Mesenchymal stem cell (in vitro differentiated cells and primary cell): ENCODE results near the gene PDK1.
"Not testable (repeated sequence)": the region's sequence is repeated elsewhere in the genome, so short reads cannot be mapped to it uniquely, and the experiment has no call there.

Experiments
- DNase-seq: peaks from one replicate; pipeline ENCODE4 v3.0.0-alpha.2; 2013
- H2AFZ ChIP-seq: one replicate; pipeline ENCODE4 v1.6.1; 2013; ENCODE audit warnings: low read depth, mild to moderate bottlenecking, control low read depth, inconsistent platforms, low read length, moderate library complexity
- H2AK5ac ChIP-seq: 2 replicates; pipeline ENCODE4 v1.6.1; 2013; ENCODE audit warnings: low read length, moderate library complexity, mild to moderate bottlenecking, inconsistent platforms; ENCODE audit not compliant: severe bottlenecking
- H2BK120ac ChIP-seq: one replicate; pipeline ENCODE4 v1.6.1; 2013; ENCODE audit warnings: low read depth, mild to moderate bottlenecking, inconsistent platforms, low read length, moderate library complexity
- H2BK12ac ChIP-seq, 2 experiments: one replicate each; pipeline ENCODE4 v1.6.1; 2013; ENCODE audit warnings: inconsistent platforms in 2 of 2, low read length in 2 of 2, mild to moderate bottlenecking in 2 of 2, moderate library complexity in 2 of 2, control low read depth in 1 of 2
- H2BK15ac ChIP-seq: one replicate; pipeline ENCODE4 v1.6.1; 2013; ENCODE audit warnings: mild to moderate bottlenecking, low read depth, inconsistent platforms; ENCODE audit not compliant: poor library complexity, severe bottlenecking
- H2BK5ac ChIP-seq: 2 replicates; pipeline ENCODE4 v1.6.1; 2013; ENCODE audit warnings: low read depth, mild to moderate bottlenecking, low read length, control low read depth, inconsistent platforms; ENCODE audit not compliant: poor library complexity, severe bottlenecking
- H3K14ac ChIP-seq, 2 experiments: one replicate each; pipeline ENCODE4 v1.6.1; 2013; ENCODE audit warnings: inconsistent platforms in 2 of 2, low read length in 2 of 2, control low read depth in 1 of 2, mild to moderate bottlenecking in 1 of 2, moderate library complexity in 1 of 2
- H3K18ac ChIP-seq, 2 experiments: one replicate each; pipeline ENCODE4 v1.6.1; 2013; ENCODE audit warnings: inconsistent platforms in 2 of 2, low read length in 2 of 2, control low read depth in 1 of 2, low read depth in 1 of 2, mild to moderate bottlenecking in 1 of 2
- H3K23ac ChIP-seq, 2 experiments: one replicate each; pipeline ENCODE4 v1.6.1; 2013; ENCODE audit warnings: inconsistent platforms in 2 of 2, low read length in 2 of 2, mild to moderate bottlenecking in 2 of 2, moderate library complexity in 2 of 2, control low read depth in 1 of 2
- H3K27ac ChIP-seq: 2 replicates; pipeline ENCODE4 v1.5.1; 2013; ENCODE audit warnings: mild to moderate bottlenecking, moderate library complexity, low read length, control low read depth, inconsistent platforms; ENCODE audit not compliant: poor library complexity, severe bottlenecking
- H3K27me3 ChIP-seq, 2 experiments: 2 replicates each; pipeline versions ENCODE4 v1.6.1 to v1.7.0; 2013; ENCODE audit warnings: low read length in 2 of 2, mild to moderate bottlenecking in 2 of 2, moderate library complexity in 2 of 2, control low read depth in 1 of 2, inconsistent platforms in 1 of 2; ENCODE audit not compliant: control insufficient read depth in 1 of 2, insufficient read depth in 1 of 2
- H3K36me3 ChIP-seq, 2 experiments: 2 replicates each; pipeline versions ENCODE4 v1.6.1 to v1.7.0; 2013; ENCODE audit warnings: low read length in 2 of 2, control low read depth in 1 of 2, inconsistent platforms in 1 of 2, low read depth in 1 of 2, mild to moderate bottlenecking in 1 of 2; ENCODE audit not compliant: insufficient read depth in 2 of 2, control insufficient read depth in 1 of 2
- H3K4ac ChIP-seq, 2 experiments: one replicate each; pipeline ENCODE4 v1.6.1; 2013; ENCODE audit warnings: inconsistent platforms in 2 of 2, low read length in 2 of 2, mild to moderate bottlenecking in 2 of 2, moderate library complexity in 2 of 2, control low read depth in 1 of 2, low read depth in 1 of 2
- H3K4me1 ChIP-seq: 2 replicates; pipeline ENCODE4 v1.6.1; 2013; ENCODE audit warnings: low read depth, low read length, control low read depth; ENCODE audit not compliant: control insufficient read depth, insufficient read depth
- H3K4me2 ChIP-seq: 2 replicates; pipeline ENCODE4 v1.6.1; 2013; ENCODE audit warnings: low read length, mild to moderate bottlenecking, inconsistent platforms; ENCODE audit not compliant: poor library complexity, severe bottlenecking
- H3K4me3 ChIP-seq, 2 experiments: 2 replicates each; pipeline versions ENCODE4 v1.5.1 to v1.7.0; 2013; ENCODE audit warnings: low read length in 2 of 2, mild to moderate bottlenecking in 2 of 2, control low read depth in 1 of 2, low read depth in 1 of 2; ENCODE audit not compliant: insufficient read depth in 1 of 2
- H3K79me1 ChIP-seq: replicated peaks from 2 replicates; pipeline ENCODE4 v1.6.1; 2013; ENCODE audit warnings: mild to moderate bottlenecking, control low read depth, low read length, inconsistent platforms; ENCODE audit not compliant: poor library complexity, severe bottlenecking
- H3K9ac ChIP-seq: 2 replicates; pipeline ENCODE4 v1.7.0; 2013; ENCODE audit warnings: mild to moderate bottlenecking, low read length, moderate library complexity
- H3K9me3 ChIP-seq: 2 replicates; pipeline ENCODE4 v1.7.0; 2013; ENCODE audit warnings: mild to moderate bottlenecking, low read length; ENCODE audit not compliant: control insufficient read depth
- H4K8ac ChIP-seq: one replicate; pipeline ENCODE4 v1.6.1; 2013; ENCODE audit warnings: inconsistent platforms, mild to moderate bottlenecking, low read length, moderate library complexity
- H4K91ac ChIP-seq: one replicate; pipeline ENCODE4 v1.6.1; 2013; ENCODE audit warnings: mild to moderate bottlenecking, low read length, inconsistent platforms
- WGBS: methylation state at CpG from one replicate; pipeline ENCODE4 v1.1.7; 2013; ENCODE audit warnings: mixed read lengths; 5-methylcytosine and 5-hydroxymethylcytosine counted together

Gene PDK1

DNA sequence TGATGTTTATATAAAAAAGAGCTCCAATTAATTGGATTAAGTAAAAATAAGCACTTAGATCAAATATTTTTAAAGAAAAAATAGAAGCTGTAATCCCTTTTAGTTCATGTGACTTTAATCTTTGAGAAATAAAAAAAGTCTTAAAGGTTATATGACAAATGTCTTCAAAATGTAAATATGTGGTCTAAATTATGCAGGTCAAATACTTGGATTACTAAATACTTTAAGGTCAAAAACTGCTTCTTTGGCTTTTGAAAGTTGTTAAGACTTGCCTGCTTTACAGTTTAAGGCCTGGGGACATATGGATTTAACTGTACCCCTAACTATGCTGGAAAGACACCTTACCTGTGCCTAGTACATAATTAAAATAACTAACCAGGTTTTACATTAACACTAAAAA lies 15.5 kb upstream of the PDK1 start:
- H3K23ac ChIP-seq = no peak overlapping the region
- H2BK120ac ChIP-seq = no peak overlapping the region
- no peak overlapping the region for H2AFZ ChIP-seq
- H2BK15ac ChIP-seq = no peak overlapping the region
- no peak overlapping the region for H3K4me2 ChIP-seq
- no peak overlapping the region for H4K91ac ChIP-seq
- no peak overlapping the region for H2BK12ac ChIP-seq
- no peak overlapping the region for H3K4ac ChIP-seq
- H3K27ac ChIP-seq = no peak overlapping the region
- no peak overlapping the region for H4K8ac ChIP-seq
- H3K14ac ChIP-seq = no peak overlapping the region
- no peak overlapping the region for H2AK5ac ChIP-seq
- H3K36me3 ChIP-seq = no peaks in the 10 kb centered on the region
- no peak for DNase-seq
- H3K9me3 ChIP-seq = peaks cover 18% of the 10 kb centered on the region
- no peak overlapping the region for H3K4me3 ChIP-seq
- no peak overlapping the region for H3K18ac ChIP-seq
- H2BK5ac ChIP-seq = no peak overlapping the region
- no peaks in the 10 kb centered on the region for H3K79me1 ChIP-seq
- no peaks in the 10 kb centered on the region for H3K4me1 ChIP-seq
- no peaks in the 10 kb centered on the region for H3K27me3 ChIP-seq
- no peak overlapping the region for H3K9ac ChIP-seq

DNA sequence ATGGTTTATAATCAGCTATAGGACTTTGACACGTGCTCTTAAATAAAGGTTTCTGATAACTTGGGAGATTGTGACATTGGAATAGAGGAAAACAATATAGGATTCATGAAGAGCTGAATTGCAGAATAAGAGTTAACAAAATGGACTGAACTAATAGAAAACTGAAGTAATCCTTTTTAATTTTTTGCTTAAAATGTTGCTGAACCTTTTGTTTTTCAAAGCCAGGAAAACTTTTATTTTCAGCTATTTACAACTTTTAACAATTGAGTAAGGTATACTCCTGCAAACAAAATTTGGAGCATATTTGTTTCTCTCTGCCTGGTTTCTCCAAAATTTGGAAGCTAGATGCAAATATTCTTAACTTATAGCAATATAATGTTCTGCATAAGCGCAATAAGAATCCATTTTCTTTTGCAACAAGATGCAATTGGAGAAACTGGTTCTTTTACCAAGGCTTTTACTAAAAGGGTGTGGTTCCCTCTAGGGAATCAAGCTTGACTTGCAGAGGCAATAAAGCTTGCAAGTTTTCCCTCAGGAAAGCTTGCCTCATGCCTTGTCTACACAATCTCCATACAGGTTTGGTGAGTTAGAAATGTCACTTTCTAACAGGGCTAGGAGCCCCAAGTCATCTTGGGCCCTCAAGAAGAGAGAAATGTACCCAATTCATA lies 10.3 kb upstream of the PDK1 start:
- Histone ChIP-seq H3K79me1 (no peaks in the 10 kb centered on the region), H2BK5ac (no peak overlapping the region), H4K8ac (no peak overlapping the region), H3K27ac (no peak overlapping the region), H2BK12ac (no peak overlapping the region), H3K27me3 (no peaks in the 10 kb centered on the region), H3K4ac (no peak overlapping the region), H3K4me1 (no peaks in the 10 kb centered on the region), H3K14ac (no peak overlapping the region), H2AFZ (no peak overlapping the region), H4K91ac (no peak overlapping the region), H3K4me3 (no peak overlapping the region), H3K4me2 (no peak overlapping the region), H3K9ac (no peak overlapping the region), H3K36me3 (no peaks in the 10 kb centered on the region), H3K23ac (no peak overlapping the region), H2AK5ac (no peak overlapping the region), H3K9me3 (peaks cover 4% of the 10 kb centered on the region), H3K18ac (no peak overlapping the region), H2BK15ac (no peak overlapping the region), H2BK120ac (no peak overlapping the region)
- no peak for DNase-seq
- WGBS = 92% methylated on average over 2 of the region's 2 CpGs

DNA sequence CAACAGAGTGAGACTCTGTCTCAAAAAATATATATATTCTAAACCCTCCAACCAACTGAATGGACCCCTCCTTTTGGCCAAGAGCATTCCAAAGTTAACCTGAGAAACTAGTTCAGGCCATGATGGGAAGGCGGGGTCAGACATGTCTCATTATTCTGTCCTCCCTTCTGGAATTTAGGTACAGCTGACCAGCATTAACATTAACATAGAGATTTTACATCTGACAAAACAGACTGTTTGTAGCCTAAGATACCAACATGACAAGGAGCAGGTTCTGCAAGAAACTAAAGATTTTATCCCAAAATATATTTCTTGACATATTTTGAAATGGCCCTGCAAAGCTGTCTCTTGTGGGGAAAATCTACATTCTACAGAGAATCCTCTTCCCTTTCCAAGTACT lies 6.8 kb upstream of the PDK1 start:
- Histone ChIP-seq H3K36me3 (no peaks in the 10 kb centered on the region), H3K27ac (no peak overlapping the region), H2BK5ac (no peak overlapping the region), H3K4me2 (no peak overlapping the region), H3K4me1 (peaks cover 2% of the 10 kb centered on the region), H2AK5ac (no peak overlapping the region), H2BK120ac (no peak overlapping the region), H2BK12ac (no peak overlapping the region), H3K23ac (no peak overlapping the region), H3K14ac (no peak overlapping the region), H3K79me1 (no peaks in the 10 kb centered on the region), H3K4ac (no peak overlapping the region), H4K91ac (no peak overlapping the region), H3K4me3 (no peak overlapping the region), H3K9me3 (peaks cover 3% of the 10 kb centered on the region), H3K9ac (no peak overlapping the region), H3K18ac (no peak overlapping the region), H4K8ac (no peak overlapping the region), H2BK15ac (no peak overlapping the region), H3K27me3 (no peaks in the 10 kb centered on the region), H2AFZ (no peak overlapping the region)
- DNase-seq = no peak
- WGBS = 94% methylated on average over 1 of the region's 1 CpG

DNA sequence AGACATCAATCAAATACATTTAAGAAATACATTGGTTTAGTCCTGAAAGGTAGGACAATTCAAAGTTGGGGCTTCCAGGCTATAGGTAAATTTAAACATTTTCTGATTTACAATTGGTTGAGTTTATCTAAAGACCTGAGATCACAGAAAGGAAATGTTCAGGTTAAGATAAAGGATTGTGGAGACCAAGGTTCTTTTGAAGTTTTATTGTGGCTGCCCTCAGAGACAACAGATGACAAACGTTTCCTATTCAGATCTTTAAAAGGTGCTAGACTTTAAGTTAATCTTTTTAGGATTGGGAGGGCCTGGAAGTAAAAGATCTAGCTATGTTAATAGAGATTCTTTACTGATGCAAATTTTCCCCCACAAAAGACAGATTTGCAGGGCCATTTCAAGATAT lies 6.1 kb upstream of the PDK1 start:
- H2AFZ ChIP-seq, H2BK12ac ChIP-seq, H3K4me3 ChIP-seq, H3K9me3 ChIP-seq, H4K91ac ChIP-seq, H2BK5ac ChIP-seq, H3K36me3 ChIP-seq, H4K8ac ChIP-seq, H3K23ac ChIP-seq, H2BK120ac ChIP-seq, H3K4me2 ChIP-seq, H3K18ac ChIP-seq, H3K27ac ChIP-seq, DNase-seq, H3K9ac ChIP-seq, H3K4me1 ChIP-seq, H3K27me3 ChIP-seq, H3K4ac ChIP-seq, H2BK15ac ChIP-seq, H2AK5ac ChIP-seq, H3K79me1 ChIP-seq, H3K14ac ChIP-seq: not testable (repeated sequence)
- no CpG with 5 or more reads among the region's 1 CpG for WGBS
